GM12873 (cell line): Measurements from ENCODE around the gene SLC9A4.

Experiments
- TF ChIP-seq, protein P1 (sequence below): IDR thresholded peaks from 2 replicates; pipeline ENCODE4 v1.5.1; 2012; ENCODE audit warnings: low read depth, mild to moderate bottlenecking, moderate library complexity, low read length, control low read depth; ENCODE audit not compliant: insufficient read depth; ENCODE audit errors: missing control alignments

The SLC9A4 gene

DNA sequence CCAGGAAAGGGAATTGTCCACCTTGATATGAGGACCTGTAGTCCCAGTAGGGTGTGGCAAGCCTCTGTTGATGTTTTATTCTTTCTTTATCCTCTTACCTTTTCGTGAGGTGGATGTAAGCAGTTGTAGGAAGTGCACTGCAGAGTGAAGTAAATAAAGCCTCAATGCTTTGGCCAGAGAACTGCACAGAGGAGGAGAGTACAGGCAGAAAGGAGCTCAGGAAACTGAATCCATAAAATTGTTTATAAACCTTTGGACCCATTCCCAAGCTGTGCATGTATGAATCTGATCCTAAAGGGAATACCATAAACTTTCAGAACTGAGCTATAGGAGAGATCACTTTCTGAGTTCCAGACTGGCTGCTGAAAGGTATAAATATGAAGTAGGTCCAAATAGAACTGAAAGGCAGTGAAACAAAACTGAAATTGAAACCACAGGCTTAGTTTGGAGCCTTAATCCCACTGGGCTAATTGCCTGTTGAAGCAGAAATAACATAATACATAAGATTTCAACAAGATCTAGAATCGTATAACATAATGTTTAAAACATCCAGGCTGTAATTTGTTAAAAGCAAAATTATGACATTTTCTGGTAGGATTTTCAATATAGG, 17.9 kb upstream of the SLC9A4 start:
- TF ChIP-seq, protein P1, sequence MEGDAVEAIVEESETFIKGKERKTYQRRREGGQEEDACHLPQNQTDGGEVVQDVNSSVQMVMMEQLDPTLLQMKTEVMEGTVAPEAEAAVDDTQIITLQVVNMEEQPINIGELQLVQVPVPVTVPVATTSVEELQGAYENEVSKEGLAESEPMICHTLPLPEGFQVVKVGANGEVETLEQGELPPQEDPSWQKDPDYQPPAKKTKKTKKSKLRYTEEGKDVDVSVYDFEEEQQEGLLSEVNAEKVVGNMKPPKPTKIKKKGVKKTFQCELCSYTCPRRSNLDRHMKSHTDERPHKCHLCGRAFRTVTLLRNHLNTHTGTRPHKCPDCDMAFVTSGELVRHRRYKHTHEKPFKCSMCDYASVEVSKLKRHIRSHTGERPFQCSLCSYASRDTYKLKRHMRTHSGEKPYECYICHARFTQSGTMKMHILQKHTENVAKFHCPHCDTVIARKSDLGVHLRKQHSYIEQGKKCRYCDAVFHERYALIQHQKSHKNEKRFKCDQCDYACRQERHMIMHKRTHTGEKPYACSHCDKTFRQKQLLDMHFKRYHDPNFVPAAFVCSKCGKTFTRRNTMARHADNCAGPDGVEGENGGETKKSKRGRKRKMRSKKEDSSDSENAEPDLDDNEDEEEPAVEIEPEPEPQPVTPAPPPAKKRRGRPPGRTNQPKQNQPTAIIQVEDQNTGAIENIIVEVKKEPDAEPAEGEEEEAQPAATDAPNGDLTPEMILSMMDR: no peak

DNA sequence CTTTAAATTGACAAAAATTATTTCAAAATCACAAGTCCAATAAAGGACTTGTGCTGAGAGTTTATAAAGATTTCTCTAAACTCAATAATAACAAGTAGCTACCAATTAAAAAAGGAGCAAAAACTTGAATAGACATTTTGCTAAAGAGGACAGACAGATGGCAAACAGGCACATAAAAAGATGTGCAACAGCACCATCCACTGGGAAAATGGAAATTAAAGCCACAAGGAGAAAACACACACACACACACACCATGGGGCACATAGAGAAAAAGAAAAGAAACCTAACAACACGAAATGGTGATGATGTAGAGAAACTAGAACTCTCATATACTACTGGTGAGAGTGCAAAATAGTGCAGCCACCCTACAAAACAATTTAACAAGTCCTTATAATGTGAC, 12.6 kb upstream of the SLC9A4 start:
- TF ChIP-seq, protein P1: no peak

DNA sequence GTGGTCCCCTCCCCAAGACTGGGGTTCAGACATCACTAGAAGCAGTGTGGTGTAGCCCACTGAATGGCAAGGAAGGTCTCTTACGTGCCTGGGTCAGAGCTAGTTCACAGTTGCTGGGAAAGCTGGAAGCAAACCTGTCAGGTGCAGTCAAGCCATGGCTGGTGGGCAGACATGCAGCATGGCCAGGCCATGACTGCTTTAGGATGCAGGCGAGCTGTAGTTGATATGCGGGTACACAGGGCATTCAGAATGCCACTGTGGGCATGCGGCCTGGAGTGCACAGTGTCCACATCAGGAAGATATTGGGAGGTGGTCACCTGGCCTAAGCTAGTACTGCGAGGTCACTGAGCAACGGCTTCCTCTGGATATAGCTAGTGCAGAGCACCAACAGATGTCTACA, 11.8 kb upstream of the SLC9A4 start:
- TF ChIP-seq, protein P1: no peak

DNA sequence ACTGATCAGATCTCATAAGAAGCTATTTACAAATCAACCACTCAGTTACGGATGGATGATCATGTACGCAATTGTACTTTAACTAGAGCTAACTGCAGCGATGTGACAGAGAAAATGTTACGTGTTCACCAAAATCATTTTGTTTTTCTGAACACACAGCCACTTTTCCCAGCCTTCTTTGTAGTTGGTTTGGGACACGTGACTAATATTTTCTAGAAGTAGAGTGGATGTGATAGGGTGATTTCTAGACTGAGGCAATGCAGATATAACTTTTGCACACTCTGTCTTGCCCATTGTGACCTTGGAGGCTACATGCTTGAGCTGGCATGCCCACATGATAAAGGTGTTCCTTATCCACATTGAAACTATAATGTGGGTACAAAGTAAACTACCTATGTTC, 9.9 kb upstream of the SLC9A4 start:
- TF ChIP-seq, protein P1: no peak

DNA sequence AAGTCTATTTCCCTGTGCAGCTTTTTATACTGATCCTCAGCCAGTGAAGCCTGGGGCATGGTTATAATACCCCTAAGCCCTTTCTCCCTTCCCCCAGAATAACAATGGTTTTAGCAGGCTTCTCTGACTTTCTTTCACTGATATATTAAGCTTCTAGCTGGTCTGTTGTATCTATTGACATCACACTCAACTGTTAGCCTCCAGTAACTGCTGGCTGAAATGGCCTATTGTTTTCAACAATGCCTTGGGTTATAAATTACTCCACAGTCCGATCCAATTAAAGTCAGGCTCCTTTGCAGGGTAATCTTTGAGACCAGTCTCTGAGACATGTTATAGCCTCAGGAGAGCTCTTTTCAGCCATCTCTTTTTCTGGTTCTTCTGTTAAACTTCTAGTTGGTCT, 2.9 kb upstream of the SLC9A4 start:
- TF ChIP-seq, protein P1: no peak

DNA sequence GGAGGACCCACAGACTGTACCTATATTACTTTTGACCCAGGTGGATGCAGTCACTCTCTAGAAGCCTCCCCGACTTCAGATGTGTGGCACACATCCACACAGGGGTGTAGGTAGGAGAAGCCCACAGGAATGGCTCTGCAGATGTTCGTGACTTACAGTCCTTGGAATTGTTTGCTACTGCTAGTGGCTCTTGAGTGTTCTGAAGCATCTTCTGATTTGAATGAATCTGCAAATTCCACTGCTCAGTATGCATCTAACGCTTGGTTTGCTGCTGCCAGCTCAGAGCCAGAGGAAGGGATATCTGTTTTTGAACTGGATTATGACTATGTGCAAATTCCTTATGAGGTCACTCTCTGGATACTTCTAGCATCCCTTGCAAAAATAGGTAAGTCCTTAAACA, 605 bp downstream of the SLC9A4 start:
- TF ChIP-seq, protein P1: no peak

DNA sequence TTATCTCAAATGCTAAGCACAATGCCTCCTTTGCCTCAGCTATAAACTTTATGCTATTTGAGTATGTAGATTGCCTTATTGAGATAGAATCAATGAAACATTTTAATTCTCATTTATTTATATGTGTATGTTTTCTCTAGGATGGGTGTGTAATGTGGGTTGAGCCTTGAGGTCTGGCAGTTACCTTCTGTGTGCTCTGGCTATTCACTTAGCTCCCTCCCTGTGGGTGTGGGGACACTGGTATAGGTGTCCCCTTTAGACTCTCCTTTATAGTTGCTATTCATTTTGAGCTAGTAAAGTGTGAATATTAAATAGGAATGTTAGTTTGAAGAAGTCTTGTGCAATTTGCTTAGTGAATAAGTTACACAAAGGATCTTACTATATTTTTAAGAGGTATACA, 1.8 kb downstream of the SLC9A4 start:
- TF ChIP-seq, protein P1: no peak
